GM10266 (cell line): ENCODE data around the gene TMSB10.

Experiments
- DNase-seq: peaks from one replicate; pipeline ENCODE4 v3.0.0; 2012; ENCODE audit errors: extremely low spot score
- CTCF ChIP-seq: IDR thresholded peaks from 2 replicates; pipeline ENCODE4 v1.5.1; 2012; ENCODE audit warnings: mild to moderate bottlenecking, low read depth; ENCODE audit not compliant: control insufficient read depth, insufficient read depth; ENCODE audit errors: missing control alignments

The TMSB10 gene

DNA sequence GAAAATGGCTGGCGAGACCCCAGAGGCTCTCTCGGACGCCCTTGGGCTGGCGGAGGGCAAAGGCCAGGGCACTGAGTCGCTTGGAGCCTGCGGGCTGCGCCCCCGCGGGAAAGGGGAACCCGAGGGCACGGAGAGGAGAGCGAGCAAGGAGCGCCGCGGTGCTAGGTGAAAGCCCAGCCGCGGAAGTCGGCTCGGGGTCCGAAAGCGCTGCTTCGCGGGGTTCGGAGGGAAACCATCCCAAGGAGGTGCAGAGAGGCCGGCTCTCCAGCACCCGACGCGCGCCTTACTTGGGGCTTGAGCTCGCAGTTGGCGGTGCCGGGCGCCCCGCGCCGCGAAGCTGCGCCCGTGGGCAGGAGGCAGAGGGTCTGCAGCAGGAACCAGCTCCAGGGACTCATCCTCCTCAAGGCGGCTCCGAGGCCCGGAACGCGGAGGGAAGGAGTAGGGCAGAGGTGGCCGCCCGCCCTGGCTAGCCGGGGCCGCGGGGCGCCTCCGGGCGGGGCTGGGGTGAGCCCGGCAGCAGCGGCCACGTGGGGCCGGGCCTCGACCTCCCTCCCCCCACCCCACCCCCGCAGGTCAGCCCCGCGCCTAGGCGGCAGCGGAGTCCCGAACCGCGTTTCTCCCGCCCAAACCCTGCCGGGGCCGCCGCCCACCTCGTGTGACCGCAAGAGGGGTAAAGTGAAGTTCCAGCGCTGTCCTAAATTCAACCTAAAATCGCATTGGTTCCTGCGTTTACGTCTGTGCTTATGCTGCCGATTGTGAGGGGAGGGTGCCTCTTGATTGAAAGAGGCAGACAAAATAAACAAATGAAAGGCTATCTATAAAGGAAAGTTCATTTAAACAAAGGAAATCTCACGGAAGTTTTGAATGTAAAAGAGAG, 24.6 kb upstream of the TMSB10 start, which contains the start of gene TRABD2A:
Gene TRABD2A (minus strand): TSS at position 440 of the 877 bp plus-strand sequence. CDS start 45 bp downstream, at position 395.
- DNase-seq = peak; percentile 38
- no peak for TF ChIP-seq CTCF

DNA sequence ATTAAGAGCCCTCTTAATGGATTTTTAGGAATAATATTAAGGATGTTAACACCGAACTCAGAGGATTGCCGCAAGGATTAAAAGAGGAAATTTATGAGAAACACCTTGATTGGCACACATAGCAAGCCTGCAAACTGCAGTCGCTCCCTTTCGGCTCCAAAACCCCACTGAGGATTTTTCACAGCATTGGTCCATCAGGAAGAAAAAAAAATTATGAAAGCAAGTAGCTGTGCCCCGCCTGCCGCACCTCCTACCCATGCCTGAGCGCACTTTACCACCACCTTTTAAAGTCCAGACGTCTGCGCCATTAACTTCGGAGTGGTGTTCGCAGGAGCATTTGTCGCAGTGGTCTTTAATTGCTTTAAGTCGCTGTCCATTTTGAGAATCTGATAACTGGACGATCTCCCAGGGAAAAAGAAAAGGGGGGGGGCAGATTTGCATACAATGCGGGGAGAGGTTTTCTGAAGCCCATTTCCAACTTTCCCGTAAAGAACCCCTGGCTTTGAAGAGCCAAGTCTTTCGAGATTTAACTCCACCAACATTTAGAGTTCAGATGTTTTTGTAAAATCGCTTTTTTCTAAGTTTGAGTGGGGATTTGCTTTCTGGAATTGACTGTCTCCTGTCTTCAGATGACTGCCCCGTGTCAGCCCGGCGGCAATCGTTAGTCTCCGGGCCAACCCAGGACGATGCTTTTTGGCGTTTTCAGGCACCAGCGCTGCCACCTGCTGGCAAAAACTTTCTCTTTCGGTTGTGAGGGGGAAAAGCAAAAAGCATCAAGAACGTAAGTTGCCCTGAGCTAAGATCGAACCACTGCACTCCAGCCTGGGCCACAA, 23.7 kb upstream of the TMSB10 start:
- peak; percentile 76 for DNase-seq

DNA sequence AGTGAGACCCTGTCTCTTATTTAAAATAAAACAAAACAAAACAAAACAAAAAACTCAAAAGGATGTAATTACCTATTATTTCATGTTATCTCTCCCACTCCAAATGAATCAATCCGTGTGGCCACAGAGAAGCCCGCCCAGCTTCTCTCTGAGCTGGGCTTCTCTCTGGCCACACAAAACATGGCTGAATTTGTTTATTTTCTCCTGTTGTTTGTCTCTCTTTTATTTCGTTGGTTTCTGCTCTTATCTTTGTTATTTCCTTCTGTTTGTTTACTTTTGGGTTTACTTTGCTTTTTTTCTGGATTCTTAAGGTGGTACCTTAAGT, 23.1 kb upstream of the TMSB10 start:
- TF ChIP-seq CTCF = no peak
- no peak for DNase-seq

More for the DNA sequence above, 23.7 kb upstream of the TMSB10 start:
- peak; percentile 74 for TF ChIP-seq CTCF

- no peak for DNase-seq
- no peak for TF ChIP-seq CTCF
Observed at GRCh38 chr2:84882775-84883550, 22.5 kb upstream of the TMSB10 start.

DNA sequence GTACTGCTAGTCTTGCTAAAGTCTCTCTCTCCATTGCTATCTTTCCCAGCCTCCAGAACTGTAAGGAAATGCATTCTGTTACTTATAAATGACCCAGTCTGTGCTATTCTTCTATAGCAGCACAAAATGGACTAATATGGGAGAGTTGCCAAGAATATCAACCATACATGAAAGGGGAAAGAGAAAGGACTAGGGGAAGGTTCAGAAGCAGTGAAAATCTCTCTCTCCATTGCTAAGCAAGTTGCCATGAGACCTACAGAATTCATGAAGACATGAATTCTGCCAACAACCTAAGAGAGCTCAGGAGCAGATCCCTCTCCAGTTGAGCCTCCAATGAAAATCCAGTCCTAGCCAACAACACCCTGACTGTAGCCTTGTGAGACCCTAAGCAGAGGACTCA, 21.0 kb upstream of the TMSB10 start:
- no peak for TF ChIP-seq CTCF
- no peak for DNase-seq

- no peak for TF ChIP-seq CTCF
- no peak for DNase-seq
Observed at GRCh38 chr2:84885111-84885510, 20.3 kb upstream of the TMSB10 start.
